GM18505 (cell line): ENCODE results near the gene FOXL3.

ENCODE experiments used
- ATAC-seq: cut with Tn5 transposase; IDR thresholded peaks from one replicate; pipeline ENCODE4 v1.9.1; 2021; ENCODE audit not compliant: unreplicated experiment
- POLR2A ChIP-seq: IDR thresholded peaks from 4 replicates; pipeline ENCODE4 v1.6.1; 2011; ENCODE audit warnings: borderline replicate concordance; ENCODE audit not compliant: insufficient read depth, insufficient read length; ENCODE audit errors: extremely low read depth

The FOXL3 gene

DNA sequence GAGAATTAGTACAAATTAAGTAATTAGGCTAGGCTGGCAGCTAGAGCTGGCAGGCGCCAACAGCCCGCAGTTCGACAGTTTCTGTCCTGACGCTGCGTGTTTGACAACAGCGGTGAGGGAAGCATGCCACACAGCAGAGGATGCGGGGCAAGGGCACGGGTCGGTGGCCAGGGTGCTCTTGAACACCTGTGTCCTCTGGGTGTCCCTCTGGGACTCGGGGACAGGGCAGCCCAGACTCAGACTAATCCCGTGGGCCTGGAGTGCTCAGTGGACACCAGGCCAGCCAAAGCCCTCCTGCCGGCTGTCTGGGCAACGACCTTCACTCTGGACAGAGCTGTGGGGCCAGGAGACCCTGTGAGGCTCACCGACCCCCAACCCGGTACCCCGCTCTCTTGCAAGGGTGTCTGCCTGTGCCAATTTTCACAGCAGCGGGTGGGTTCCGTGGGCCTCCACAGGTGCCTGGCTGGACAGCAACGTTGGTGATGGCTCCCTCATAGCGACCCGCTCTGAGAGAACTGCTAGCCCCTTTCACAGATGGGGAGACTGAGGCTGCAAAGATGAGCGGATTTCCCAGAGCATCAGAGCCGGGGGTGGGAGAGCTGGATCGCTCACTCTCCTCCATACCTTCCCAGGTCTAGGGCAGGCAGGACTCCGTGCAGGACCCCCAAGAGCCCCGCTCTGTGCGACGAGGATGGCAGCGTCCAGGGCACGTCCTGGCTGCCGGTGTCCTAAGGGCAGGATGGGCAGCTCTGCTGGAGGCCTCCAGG lies 48.5 kb downstream of the FOXL3 start:
- ATAC-seq: no peak

DNA sequence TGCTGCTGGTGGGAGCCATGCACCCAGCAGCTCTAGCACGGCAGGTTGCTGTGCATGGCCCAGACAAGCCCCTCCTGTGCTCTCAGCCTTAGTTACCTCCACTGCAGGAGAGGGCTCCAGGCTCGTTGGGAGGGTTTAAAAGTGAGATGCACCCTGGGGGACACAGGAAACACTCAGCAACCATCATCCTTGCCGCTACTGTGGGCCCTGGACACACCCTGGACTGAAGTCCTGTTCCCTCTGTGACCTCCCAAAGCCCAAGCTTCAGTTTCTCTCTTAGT lies 49.0 kb downstream of the FOXL3 start:
- no peak for TF ChIP-seq POLR2A
- no peak for ATAC-seq

More for the DNA sequence above, 48.5 kb downstream of the FOXL3 start:
- TF ChIP-seq POLR2A: no peak

DNA sequence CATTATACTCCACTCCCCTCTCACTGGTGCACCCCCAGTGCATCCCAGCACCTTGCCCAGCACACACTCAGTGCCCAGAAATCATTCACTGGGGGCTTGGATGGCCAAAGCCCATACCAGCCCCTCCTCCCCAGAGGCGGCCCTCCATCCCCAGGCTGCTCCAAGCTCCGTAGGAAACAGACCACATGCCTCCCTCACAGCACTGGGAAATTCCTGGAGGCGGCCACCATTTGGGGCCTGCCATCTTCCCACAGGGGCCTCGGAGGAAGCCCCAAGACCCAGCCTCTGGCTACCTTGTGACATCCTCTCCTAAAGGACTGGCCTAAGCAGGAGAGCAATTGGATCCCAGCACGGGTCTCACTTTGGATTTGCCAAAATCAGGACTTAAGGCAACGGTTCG lies 49.7 kb downstream of the FOXL3 start:
- no peak for ATAC-seq
- no peak for TF ChIP-seq POLR2A

DNA sequence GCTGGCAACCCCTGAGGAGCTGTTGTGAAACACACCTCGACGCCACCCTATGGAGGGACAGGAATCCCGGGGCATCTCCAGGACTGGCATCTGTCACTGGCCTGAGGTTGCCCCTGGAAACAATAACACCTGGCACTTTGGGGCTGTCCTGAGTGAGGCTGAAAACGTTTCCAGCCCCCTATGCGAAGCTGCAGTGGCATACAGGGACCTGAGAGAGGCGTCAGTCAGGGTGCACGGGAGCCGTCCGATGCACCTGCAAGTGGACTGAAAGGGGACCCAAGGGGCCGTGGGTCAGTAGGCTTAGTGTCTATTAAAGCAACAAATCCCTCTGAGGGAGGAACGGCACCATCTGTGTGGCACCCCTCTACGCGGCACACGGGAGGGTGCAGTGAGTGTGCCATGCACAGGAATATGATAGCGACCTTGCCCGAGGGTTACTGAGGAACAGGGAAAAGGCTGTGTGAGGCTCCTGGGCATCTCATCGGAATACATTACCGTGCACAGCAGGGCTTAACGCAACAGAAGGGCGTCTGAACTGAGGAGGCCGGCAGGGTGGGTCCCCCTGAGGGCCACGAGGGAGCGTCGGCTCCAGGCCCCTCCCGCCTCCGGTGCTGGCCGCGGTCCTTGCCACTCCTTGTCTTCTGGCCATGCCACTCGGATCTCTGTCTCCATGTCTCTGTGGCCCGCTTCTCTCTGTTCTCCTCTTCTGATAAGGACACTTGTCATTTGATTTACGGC lies 50.4 kb downstream of the FOXL3 start:
- no peak for ATAC-seq
- no peak for TF ChIP-seq POLR2A
